Neural cell (in vitro differentiated cells): ENCODE measurements around the gene ATP13A3. TPM values are rescaled to one million over a fixed set of nuclear protein-coding genes. Genes with fewer than 3 reads are reported as not detected.

Experiments
- H2AFZ ChIP-seq: fragments of 200-600, 300-800 bp; sonication (generic), shearing (Covaris generic); 2 replicates; pipeline ENCODE4 v1.6.0; 2014; ENCODE audit warnings: low read depth, mild to moderate bottlenecking, antibody characterized with exemption, low read length, moderate library complexity
- H3F3A ChIP-seq: fragments of 200-600 bp; shearing (Covaris generic); 2 replicates; pipeline ENCODE4 v1.6.1; 2016; ENCODE audit warnings: mild to moderate bottlenecking, moderate library complexity, mixed read lengths, antibody characterized with exemption, low read length; ENCODE audit not compliant: insufficient read depth, poor library complexity, severe bottlenecking
- H3K27ac ChIP-seq: fragments of 200-600, 300-800 bp; sonication (generic), shearing (Covaris generic); 2 replicates; pipeline ENCODE4 v1.5.1; 2014; ENCODE audit warnings: mild to moderate bottlenecking, low read length, moderate library complexity
- H3K27me3 ChIP-seq: fragments of 300-800, 200-600 bp; sonication (generic), shearing (Covaris generic); 2 replicates; pipeline ENCODE4 v1.6.0; 2014; ENCODE audit warnings: mild to moderate bottlenecking, low read depth, low read length, moderate library complexity; ENCODE audit not compliant: insufficient read depth
- H3K36me3 ChIP-seq: fragments of 300-800, 200-600 bp; sonication (generic), shearing (Covaris generic); 2 replicates; pipeline ENCODE4 v1.5.1; 2014; ENCODE audit warnings: mild to moderate bottlenecking, antibody characterized with exemption, low read length, moderate library complexity; ENCODE audit not compliant: insufficient read depth
- H3K4me2 ChIP-seq: fragments of 300-800, 200-600 bp; sonication (generic), shearing (Covaris generic); 2 replicates; pipeline ENCODE4 v1.6.0; 2014; ENCODE audit warnings: mild to moderate bottlenecking, low read length
- H3K4me3 ChIP-seq: fragments of 300-800, 200-600 bp; sonication (generic), shearing (Covaris generic); 2 replicates; pipeline ENCODE4 v1.5.1; 2014; ENCODE audit warnings: mild to moderate bottlenecking, low read length, moderate library complexity
- H3K79me2 ChIP-seq: fragments of 200-600 bp; shearing (Covaris generic); replicated peaks from 2 replicates; pipeline ENCODE4 v1.6.0; 2014; ENCODE audit warnings: mild to moderate bottlenecking, low read length, moderate library complexity; ENCODE audit not compliant: insufficient read depth
- H3K9ac ChIP-seq: fragments of 300-800, 200-600 bp; sonication (generic), shearing (Covaris generic); 2 replicates; pipeline ENCODE4 v1.6.1; 2016; ENCODE audit warnings: mild to moderate bottlenecking, low read length, mixed read lengths
- H3K9me2 ChIP-seq: fragments of 200-600 bp; shearing (Covaris generic); 2 replicates; pipeline ENCODE4 v1.6.1; 2016; ENCODE audit warnings: mild to moderate bottlenecking, low read length, mixed read lengths; ENCODE audit not compliant: insufficient read depth
- H3K9me3 ChIP-seq: fragments of 200-600, 300-800 bp; sonication (generic), shearing (Covaris generic); 2 replicates; pipeline ENCODE4 v1.6.1; 2016; ENCODE audit warnings: mild to moderate bottlenecking, mixed run types, low read length, moderate library complexity, mixed read lengths
- H4K20me1 ChIP-seq: fragments of 200-600 bp; shearing (Covaris generic); 2 replicates; pipeline ENCODE4 v1.6.1; 2016; ENCODE audit warnings: mild to moderate bottlenecking, mixed run types; ENCODE audit not compliant: insufficient read depth
- EP300 ChIP-seq: fragments of 450-650 bp; conservative IDR thresholded peaks from 2 replicates; pipeline ENCODE4 v1.6.1; 2014; ENCODE audit warnings: antibody characterized with exemption, mild to moderate bottlenecking, moderate library complexity; ENCODE audit not compliant: poor library complexity, severe bottlenecking
- EZH2 ChIP-seq: fragments of 200-600, 300-800 bp; shearing (Covaris generic), sonication (generic); IDR thresholded peaks from 2 replicates; pipeline ENCODE4 v1.6.1; 2014; ENCODE audit warnings: antibody characterized with exemption, low read length, borderline replicate concordance, mild to moderate bottlenecking; ENCODE audit not compliant: insufficient read depth, poor library complexity, severe bottlenecking
- MXI1 ChIP-seq: fragments of 450-650 bp; conservative IDR thresholded peaks from 2 replicates; pipeline ENCODE4 v1.6.1; 2014; ENCODE audit warnings: antibody characterized with exemption, mild to moderate bottlenecking; ENCODE audit not compliant: poor library complexity, severe bottlenecking
- POLR2AphosphoS5 ChIP-seq: IDR thresholded peaks from 2 replicates; pipeline ENCODE4 v1.6.1; 2012
- RAD21 ChIP-seq: fragments of 450-650 bp; conservative IDR thresholded peaks from 2 replicates; pipeline ENCODE4 v1.6.1; 2014; ENCODE audit warnings: antibody characterized with exemption, mild to moderate bottlenecking, moderate library complexity
- SMC3 ChIP-seq: fragments of 450-650 bp; conservative IDR thresholded peaks from 2 replicates; pipeline ENCODE4 v1.6.1; 2014; ENCODE audit warnings: antibody characterized with exemption, mild to moderate bottlenecking, moderate library complexity; ENCODE audit not compliant: poor library complexity
- TAF1 ChIP-seq: IDR thresholded peaks from 2 replicates; pipeline ENCODE4 v1.6.1; 2012; ENCODE audit warnings: low read depth
- polyA plus RNA-seq: library from polyadenylated mRNA; depleted of rRNA; stranded (reverse); fragments of >200 nt; gene quantifications from 2 replicates; pipeline ENCODE4 v1.2.3, GENCODE V29; 2014
- TF ChIP-seq, protein P1 (sequence below): IDR thresholded peaks from 2 replicates; pipeline ENCODE4 v1.6.1; 2012; ENCODE audit warnings: borderline replicate concordance
- TF ChIP-seq, protein P2 (sequence below): fragments of 450-650 bp; IDR thresholded peaks from 2 replicates; pipeline ENCODE4 v1.5.1; 2014; ENCODE audit warnings: antibody characterized with exemption, mild to moderate bottlenecking, moderate library complexity; ENCODE audit not compliant: poor library complexity, severe bottlenecking

ATP13A3 gene
- polyA plus RNA-seq, 1 donor from 2014 or later = 64.7 TPM

DNA sequence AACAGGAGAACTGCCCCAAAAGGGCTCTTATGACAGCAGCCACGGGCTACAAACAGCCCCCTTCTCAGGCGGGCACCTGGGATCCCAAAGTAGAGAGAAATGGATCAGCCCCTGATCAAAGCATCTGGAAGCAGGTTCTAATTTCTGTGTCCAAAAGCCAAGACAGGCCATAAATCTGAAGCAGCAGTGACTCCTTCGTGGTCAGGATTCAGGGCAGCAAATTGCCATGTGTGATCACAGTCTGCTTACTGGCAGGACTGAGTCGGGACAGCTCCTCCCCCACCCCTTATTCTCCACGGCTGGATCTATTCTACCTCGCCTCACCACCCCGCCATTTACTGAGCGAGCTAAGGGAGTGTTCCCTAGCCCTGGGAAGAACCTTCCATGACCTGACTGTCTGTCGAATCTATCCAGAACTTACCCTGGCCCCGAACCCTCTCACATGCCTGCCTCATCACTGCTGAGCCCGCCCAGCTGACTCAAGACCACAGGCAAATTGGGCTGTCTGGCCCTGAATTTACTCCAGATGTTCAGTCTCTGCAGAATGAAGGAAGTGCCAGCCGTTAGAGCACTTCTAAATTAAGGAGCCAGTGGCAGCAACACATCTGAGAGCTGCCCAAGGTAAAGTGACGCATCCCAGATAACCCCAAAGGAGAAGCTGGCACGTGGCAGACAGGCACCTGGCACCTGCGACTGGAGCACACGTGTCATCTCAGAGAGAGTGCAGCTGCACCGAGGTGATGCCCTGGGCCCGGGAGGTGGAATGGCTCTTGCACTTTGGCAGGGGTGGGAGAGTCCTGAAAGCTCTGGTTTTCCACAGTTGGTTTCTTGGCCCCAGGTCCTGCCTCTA lies 118.6 kb downstream of the ATP13A3 start:
- H3K79me2 ChIP-seq = no peaks in the 10 kb centered on the region
- no peaks in the 10 kb centered on the region for H3K9me3 ChIP-seq
- H3K36me3 ChIP-seq = no peaks in the 10 kb centered on the region
- H3K27ac ChIP-seq = no peak overlapping the region
- H4K20me1 ChIP-seq = no peaks in the 10 kb centered on the region
- H3K27me3 ChIP-seq = no peaks in the 10 kb centered on the region
- no peak overlapping the region for H3K9ac ChIP-seq
- no peak overlapping the region for H2AFZ ChIP-seq
- no peak overlapping the region for H3K4me2 ChIP-seq
- no peak overlapping the region for H3K4me3 ChIP-seq
- H3F3A ChIP-seq = no peaks in the 10 kb centered on the region
- TF ChIP-seq, protein P1, sequence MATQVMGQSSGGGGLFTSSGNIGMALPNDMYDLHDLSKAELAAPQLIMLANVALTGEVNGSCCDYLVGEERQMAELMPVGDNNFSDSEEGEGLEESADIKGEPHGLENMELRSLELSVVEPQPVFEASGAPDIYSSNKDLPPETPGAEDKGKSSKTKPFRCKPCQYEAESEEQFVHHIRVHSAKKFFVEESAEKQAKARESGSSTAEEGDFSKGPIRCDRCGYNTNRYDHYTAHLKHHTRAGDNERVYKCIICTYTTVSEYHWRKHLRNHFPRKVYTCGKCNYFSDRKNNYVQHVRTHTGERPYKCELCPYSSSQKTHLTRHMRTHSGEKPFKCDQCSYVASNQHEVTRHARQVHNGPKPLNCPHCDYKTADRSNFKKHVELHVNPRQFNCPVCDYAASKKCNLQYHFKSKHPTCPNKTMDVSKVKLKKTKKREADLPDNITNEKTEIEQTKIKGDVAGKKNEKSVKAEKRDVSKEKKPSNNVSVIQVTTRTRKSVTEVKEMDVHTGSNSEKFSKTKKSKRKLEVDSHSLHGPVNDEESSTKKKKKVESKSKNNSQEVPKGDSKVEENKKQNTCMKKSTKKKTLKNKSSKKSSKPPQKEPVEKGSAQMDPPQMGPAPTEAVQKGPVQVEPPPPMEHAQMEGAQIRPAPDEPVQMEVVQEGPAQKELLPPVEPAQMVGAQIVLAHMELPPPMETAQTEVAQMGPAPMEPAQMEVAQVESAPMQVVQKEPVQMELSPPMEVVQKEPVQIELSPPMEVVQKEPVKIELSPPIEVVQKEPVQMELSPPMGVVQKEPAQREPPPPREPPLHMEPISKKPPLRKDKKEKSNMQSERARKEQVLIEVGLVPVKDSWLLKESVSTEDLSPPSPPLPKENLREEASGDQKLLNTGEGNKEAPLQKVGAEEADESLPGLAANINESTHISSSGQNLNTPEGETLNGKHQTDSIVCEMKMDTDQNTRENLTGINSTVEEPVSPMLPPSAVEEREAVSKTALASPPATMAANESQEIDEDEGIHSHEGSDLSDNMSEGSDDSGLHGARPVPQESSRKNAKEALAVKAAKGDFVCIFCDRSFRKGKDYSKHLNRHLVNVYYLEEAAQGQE = no peak
- TF ChIP-seq TAF1 (no peak), EP300 (no peak), SMC3 (no peak), EZH2 (no peak), RAD21 (no peak), POLR2AphosphoS5 (no peak), MXI1 (no peak)
- TF ChIP-seq, protein P2, sequence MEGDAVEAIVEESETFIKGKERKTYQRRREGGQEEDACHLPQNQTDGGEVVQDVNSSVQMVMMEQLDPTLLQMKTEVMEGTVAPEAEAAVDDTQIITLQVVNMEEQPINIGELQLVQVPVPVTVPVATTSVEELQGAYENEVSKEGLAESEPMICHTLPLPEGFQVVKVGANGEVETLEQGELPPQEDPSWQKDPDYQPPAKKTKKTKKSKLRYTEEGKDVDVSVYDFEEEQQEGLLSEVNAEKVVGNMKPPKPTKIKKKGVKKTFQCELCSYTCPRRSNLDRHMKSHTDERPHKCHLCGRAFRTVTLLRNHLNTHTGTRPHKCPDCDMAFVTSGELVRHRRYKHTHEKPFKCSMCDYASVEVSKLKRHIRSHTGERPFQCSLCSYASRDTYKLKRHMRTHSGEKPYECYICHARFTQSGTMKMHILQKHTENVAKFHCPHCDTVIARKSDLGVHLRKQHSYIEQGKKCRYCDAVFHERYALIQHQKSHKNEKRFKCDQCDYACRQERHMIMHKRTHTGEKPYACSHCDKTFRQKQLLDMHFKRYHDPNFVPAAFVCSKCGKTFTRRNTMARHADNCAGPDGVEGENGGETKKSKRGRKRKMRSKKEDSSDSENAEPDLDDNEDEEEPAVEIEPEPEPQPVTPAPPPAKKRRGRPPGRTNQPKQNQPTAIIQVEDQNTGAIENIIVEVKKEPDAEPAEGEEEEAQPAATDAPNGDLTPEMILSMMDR = no peak
- no peaks in the 10 kb centered on the region for H3K9me2 ChIP-seq

- Histone ChIP-seq H3K9me2 (no peaks in the 10 kb centered on the region), H2AFZ (no peak overlapping the region), H3K27ac (no peak overlapping the region), H3K79me2 (no peaks in the 10 kb centered on the region), H3F3A (no peaks in the 10 kb centered on the region), H4K20me1 (no peaks in the 10 kb centered on the region), H3K9ac (no peak overlapping the region), H3K36me3 (no peaks in the 10 kb centered on the region), H3K27me3 (no peaks in the 10 kb centered on the region), H3K4me3 (no peak overlapping the region), H3K4me2 (no peak overlapping the region), H3K9me3 (no peaks in the 10 kb centered on the region)
- TF ChIP-seq POLR2AphosphoS5 = no peak
- TF ChIP-seq, protein P1 = no peak
- TF ChIP-seq EZH2 = no peak
- TF ChIP-seq, protein P2 = no peak
- no peak for TF ChIP-seq SMC3
- TF ChIP-seq RAD21 = no peak
- no peak for TF ChIP-seq EP300
- TF ChIP-seq MXI1 = no peak
- no peak for TF ChIP-seq TAF1
Observed at GRCh38 chr3:194365978-194366490, 120.8 kb downstream of the ATP13A3 start.
